Esophagus squamous epithelium (tissue), 4 donors: ENCODE data around the gene PCDHAC1.

Experiments used
- POLR2A ChIP-seq, 4 donors: fragments of 450-650 bp; IDR thresholded peaks; one replicate each; pipeline ENCODE4 v1.6.1; 2017; ENCODE audit warnings: antibody characterized with exemption in 4 of 4, mild to moderate bottlenecking in 4 of 4, moderate library complexity in 3 of 4
- TF ChIP-seq, protein P1 (sequence below), 6 experiments: fragments of 450-650 bp in 4 of 6; fragments of 200-600 bp in 2 of 6; sonication (generic) in 2 of 6; IDR thresholded peaks; one replicate each; pipeline ENCODE4 v1.5.1; 2016 to 2019; ENCODE audit warnings: antibody characterized with exemption in 6 of 6, mild to moderate bottlenecking in 4 of 6, moderate library complexity in 4 of 6

DNA sequence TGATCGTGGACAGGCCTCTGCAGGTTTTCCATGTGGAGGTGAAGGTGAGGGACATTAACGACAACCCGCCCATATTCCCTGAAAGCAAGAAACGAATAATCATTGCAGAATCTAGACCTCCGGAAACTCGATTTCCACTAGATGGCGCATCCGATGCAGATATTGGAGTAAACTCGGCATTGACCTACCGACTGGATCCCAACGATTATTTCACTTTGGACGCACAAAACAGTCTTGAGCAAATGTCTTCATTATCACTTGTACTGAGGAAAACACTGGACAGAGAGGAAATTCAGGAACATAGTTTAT, 43.6 kb upstream of the PCDHAC1 start:
- TF ChIP-seq, protein P1, sequence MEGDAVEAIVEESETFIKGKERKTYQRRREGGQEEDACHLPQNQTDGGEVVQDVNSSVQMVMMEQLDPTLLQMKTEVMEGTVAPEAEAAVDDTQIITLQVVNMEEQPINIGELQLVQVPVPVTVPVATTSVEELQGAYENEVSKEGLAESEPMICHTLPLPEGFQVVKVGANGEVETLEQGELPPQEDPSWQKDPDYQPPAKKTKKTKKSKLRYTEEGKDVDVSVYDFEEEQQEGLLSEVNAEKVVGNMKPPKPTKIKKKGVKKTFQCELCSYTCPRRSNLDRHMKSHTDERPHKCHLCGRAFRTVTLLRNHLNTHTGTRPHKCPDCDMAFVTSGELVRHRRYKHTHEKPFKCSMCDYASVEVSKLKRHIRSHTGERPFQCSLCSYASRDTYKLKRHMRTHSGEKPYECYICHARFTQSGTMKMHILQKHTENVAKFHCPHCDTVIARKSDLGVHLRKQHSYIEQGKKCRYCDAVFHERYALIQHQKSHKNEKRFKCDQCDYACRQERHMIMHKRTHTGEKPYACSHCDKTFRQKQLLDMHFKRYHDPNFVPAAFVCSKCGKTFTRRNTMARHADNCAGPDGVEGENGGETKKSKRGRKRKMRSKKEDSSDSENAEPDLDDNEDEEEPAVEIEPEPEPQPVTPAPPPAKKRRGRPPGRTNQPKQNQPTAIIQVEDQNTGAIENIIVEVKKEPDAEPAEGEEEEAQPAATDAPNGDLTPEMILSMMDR (IDR thresholded peaks at IDR 0.05), result no peak
- TF ChIP-seq POLR2A (IDR thresholded peaks at IDR 0.05), result no peak
